H1 (cell line): ENCODE data around the gene CPNE8. TPM values are rescaled to one million over a fixed set of nuclear protein-coding genes. Genes with fewer than 3 reads are reported as not detected.

Source experiments
- CTCF ChIA-PET: fragments of 300-600 bp; sonication (Branson Sonifier 250); formaldehyde crosslinking; loops from one replicate; lab custom pipeline; 2021; ENCODE audit not compliant: partially characterized antibody; lab: Charles Lee
- POLR2A ChIA-PET: fragments of 300-600 bp; sonication (Branson Sonifier 250); formaldehyde crosslinking; loops from one replicate; lab custom pipeline; 2021; ENCODE audit warnings: inconsistent platforms; ENCODE audit not compliant: partially characterized antibody; lab: Charles Lee
- DNase-seq, 2 experiments: peaks; one replicate each; pipeline versions ENCODE4 v3.0.0 to v3.0.0-alpha.2; 2010 to 2022; ENCODE audit warnings: low spot score in 2 of 2, low read depth in 1 of 2, mixed read lengths in 1 of 2
- FAIRE-seq: peaks from 2 replicates; lab custom pipeline; 2011; peaks lifted over from hg19 to GRCh38; lab: Jason Lieb, UNC
- H2AFZ ChIP-seq: 2 replicates; pipeline ENCODE4 v1.8.1; 2012; ENCODE audit warnings: low read length, inconsistent platforms
- H2AK5ac ChIP-seq: 2 replicates; pipeline ENCODE4 v1.6.1; 2013; ENCODE audit warnings: low read depth, low read length
- H2BK120ac ChIP-seq: replicated peaks from 2 replicates; pipeline ENCODE3; 2013; ENCODE audit warnings: low read depth, low read length, inconsistent platforms
- H2BK12ac ChIP-seq: 2 replicates; pipeline ENCODE4 v1.6.1; 2013; ENCODE audit warnings: low read depth, low read length
- H2BK15ac ChIP-seq: 2 replicates; pipeline ENCODE4 v1.6.1; 2013; ENCODE audit warnings: low read length
- H2BK20ac ChIP-seq: 2 replicates; pipeline ENCODE4 v1.6.1; 2013; ENCODE audit warnings: low read length
- H2BK5ac ChIP-seq: 2 replicates; pipeline ENCODE4 v1.6.1; 2013; ENCODE audit warnings: low read depth, low read length
- H3K14ac ChIP-seq: 2 replicates; pipeline ENCODE4 v1.6.1; 2013; ENCODE audit warnings: inconsistent platforms; ENCODE audit not compliant: insufficient read length
- H3K18ac ChIP-seq: 2 replicates; pipeline ENCODE4 v1.6.1; 2013; ENCODE audit warnings: low read length; ENCODE audit errors: extremely low read depth
- H3K23ac ChIP-seq: 2 replicates; pipeline ENCODE4 v1.6.1; 2013; ENCODE audit warnings: inconsistent platforms; ENCODE audit not compliant: insufficient read length
- H3K23me2 ChIP-seq: 2 replicates; pipeline ENCODE4 v1.6.1; 2013; ENCODE audit warnings: low read depth, low read length
- H3K27ac ChIP-seq: 2 replicates; pipeline ENCODE4 v1.6.1; 2011; ENCODE audit warnings: low read depth, low read length, inconsistent platforms
- H3K27me3 ChIP-seq, 4 experiments: replicated peaks in 1 of 4; 1 replicate in 1 of 4; 2 replicates in 3 of 4; pipeline versions ENCODE4 v1.6.1 to v1.8.1; 2011 to 2013; ENCODE audit warnings: low read length in 3 of 4, mild to moderate bottlenecking in 3 of 4, inconsistent platforms in 2 of 4, mixed read lengths in 2 of 4, moderate library complexity in 1 of 4; ENCODE audit not compliant: control insufficient read depth in 3 of 4, insufficient read depth in 3 of 4; ENCODE audit errors: extremely low read depth in 1 of 4
- H3K36me3 ChIP-seq, 4 experiments: 2 replicates each; pipeline versions ENCODE4 v1.6.1 to v1.8.1; 2011 to 2013; ENCODE audit warnings: mild to moderate bottlenecking in 4 of 4, low read length in 3 of 4, moderate library complexity in 2 of 4, control low read depth in 1 of 4, inconsistent platforms in 1 of 4; ENCODE audit not compliant: insufficient read depth in 4 of 4, control insufficient read depth in 2 of 4
- H3K4ac ChIP-seq: replicated peaks from 2 replicates; pipeline ENCODE3; 2013; ENCODE audit warnings: low read length, low read depth, mixed read lengths, inconsistent platforms; ENCODE audit not compliant: insufficient read length
- H3K4me1 ChIP-seq, 4 experiments: replicated peaks in 1 of 4; 1 replicate in 1 of 4; 2 replicates in 3 of 4; pipeline versions ENCODE4 v1.6.1 to v1.8.1; 2011 to 2013; ENCODE audit warnings: low read length in 3 of 4, inconsistent platforms in 2 of 4, mixed read lengths in 1 of 4; ENCODE audit not compliant: insufficient read depth in 4 of 4, control insufficient read depth in 3 of 4
- H3K4me2 ChIP-seq, 2 experiments: 2 replicates each; pipeline versions ENCODE4 v1.6.1 to v1.8.1; 2011 to 2013; ENCODE audit warnings: low read depth in 2 of 2, low read length in 2 of 2, control low read depth in 1 of 2, inconsistent platforms in 1 of 2, mild to moderate bottlenecking in 1 of 2; ENCODE audit not compliant: insufficient read depth in 1 of 2
- H3K4me3 ChIP-seq, 4 experiments: fragments of 200-600, 300-600 bp in 1 of 4; sonication (generic), shearing (Covaris generic), sonication (Bioruptor Twin) in 1 of 4; 2 replicates each; pipeline versions ENCODE4 v1.5.1 to v1.8.1; 2011 to 2016; ENCODE audit warnings: low read length in 4 of 4, low read depth in 3 of 4, control low read depth in 2 of 4, inconsistent platforms in 2 of 4, mild to moderate bottlenecking in 2 of 4, mixed read lengths in 1 of 4, moderate library complexity in 1 of 4; ENCODE audit not compliant: insufficient read depth in 2 of 4; ENCODE audit errors: extremely low read depth in 1 of 4
- H3K56ac ChIP-seq: replicated peaks from 2 replicates; pipeline ENCODE3; 2013; ENCODE audit warnings: low read depth, mild to moderate bottlenecking, mixed read lengths, low read length, inconsistent platforms; ENCODE audit not compliant: insufficient read length
- H3K79me1 ChIP-seq: 2 replicates; pipeline ENCODE4 v1.6.1; 2013; ENCODE audit warnings: low read depth, low read length, control low read depth
- H3K79me2 ChIP-seq, 2 experiments: 2 replicates each; pipeline versions ENCODE4 v1.6.1 to v1.8.1; 2012 to 2013; ENCODE audit warnings: low read length in 2 of 2, mild to moderate bottlenecking in 2 of 2, inconsistent platforms in 1 of 2; ENCODE audit not compliant: insufficient read depth in 2 of 2, control insufficient read depth in 1 of 2
- H3K9ac ChIP-seq, 4 experiments: replicated peaks in 1 of 4; 1 replicate in 1 of 4; 2 replicates in 3 of 4; pipeline versions ENCODE4 v1.6.1 to v1.8.1; 2011 to 2013; ENCODE audit warnings: low read depth in 3 of 4, low read length in 3 of 4, control low read depth in 2 of 4, mild to moderate bottlenecking in 2 of 4, moderate library complexity in 2 of 4, inconsistent platforms in 1 of 4; ENCODE audit errors: extremely low read depth in 1 of 4
- H3K9me3 ChIP-seq, 2 experiments: 2 replicates each; pipeline versions ENCODE4 v1.6.1 to v1.8.1; 2012 to 2013; ENCODE audit warnings: mild to moderate bottlenecking in 2 of 2, moderate library complexity in 2 of 2, control low read depth in 1 of 2, inconsistent platforms in 1 of 2, low read depth in 1 of 2, low read length in 1 of 2, mixed read lengths in 1 of 2; ENCODE audit not compliant: insufficient read depth in 2 of 2
- H4K20me1 ChIP-seq, 2 experiments: replicated peaks in 1 of 2; 2 replicates each; pipeline versions ENCODE3 to v1.8.1; 2011 to 2013; ENCODE audit warnings: inconsistent platforms in 2 of 2, low read length in 2 of 2, mild to moderate bottlenecking in 1 of 2; ENCODE audit not compliant: insufficient read depth in 2 of 2, control insufficient read depth in 1 of 2
- H4K5ac ChIP-seq: 2 replicates; pipeline ENCODE4 v1.6.1; 2013; ENCODE audit warnings: low read length, low read depth, mixed read lengths, inconsistent platforms; ENCODE audit not compliant: insufficient read length
- H4K8ac ChIP-seq: 2 replicates; pipeline ENCODE4 v1.8.0; 2013; ENCODE audit warnings: mild to moderate bottlenecking, moderate library complexity, low read length, inconsistent platforms; ENCODE audit not compliant: insufficient read depth; ENCODE audit errors: extremely low read depth
- H4K91ac ChIP-seq: replicated peaks from 2 replicates; pipeline ENCODE3; 2013; ENCODE audit warnings: low read length, mixed read lengths, inconsistent platforms; ENCODE audit not compliant: insufficient read length
- BCL11A ChIP-seq, 2 experiments: IDR thresholded peaks; one replicate each; pipeline ENCODE4 v1.6.1; 2011; ENCODE audit warnings: low read depth in 2 of 2, low read length in 2 of 2, mild to moderate bottlenecking in 2 of 2
- CEBPB ChIP-seq: IDR thresholded peaks from 2 replicates; pipeline ENCODE4 v1.6.1; 2012; ENCODE audit warnings: low read depth, low read length
- RFX5 ChIP-seq: IDR thresholded peaks from 2 replicates; pipeline ENCODE4 v1.6.1; 2011; ENCODE audit warnings: low read depth, low read length, improper control_type of control experiment, borderline replicate concordance
- USF2 ChIP-seq: IDR thresholded peaks from 2 replicates; pipeline ENCODE4 v1.6.1; 2011; ENCODE audit warnings: low read length, improper control_type of control experiment
- WGBS, 2 experiments: shearing (Covaris generic) in 1 of 2; methylation state at CpG; one replicate each; pipeline versions ENCODE4 v1.1.6 to v1.1.7; 2013 to 2015; ENCODE audit warnings: low lambda C conversion rate in 2 of 2, mixed read lengths in 2 of 2, inconsistent platforms in 1 of 2, low coverage in 1 of 2, missing lambda C conversion rate in 1 of 2; ENCODE audit not compliant: insufficient replicate concordance in 2 of 2, insufficient coverage in 1 of 2, insufficient read length in 1 of 2; ENCODE audit errors: extremely low coverage in 1 of 2, missing lambda C conversion rate in 1 of 2; 5-methylcytosine and 5-hydroxymethylcytosine counted together
- polyA plus RNA-seq, 7 experiments: library from polyadenylated mRNA; depleted of rRNA in 3 of 7; stranded (reverse) in 5 of 7; unstranded in 2 of 7; fragments of >200 nt in 5 of 7; fragments of 200-250 nt in 2 of 7; gene quantifications; 1 replicate in 5 of 7; 2 replicates in 1 of 7; 4 replicates in 1 of 7; pipeline versions ENCODE4 v1.2.1 to v1.2.3, GENCODE V29; 2011 to 2013; ENCODE audit warnings: missing spikeins in 2 of 7, mixed read lengths in 2 of 7
- total RNA-seq: library from RNA; stranded (reverse); fragmentation: NEBNext Ultra II Directional; extraction: Animal tissue kit (Norgen Biotek cat#: 25700); gene quantifications from 2 replicates; pipeline ENCODE4 v1.2.1, GENCODE V29; 2021
- TF ChIP-seq, protein P1 (sequence below): IDR thresholded peaks from 2 replicates; pipeline ENCODE4 v1.6.1; 2012; ENCODE audit warnings: inconsistent platforms

Gene CPNE8
- total and polyA plus RNA-seq, 2 of the 8 experiments (the other 6 are each of a cell fraction or from before 2014, with no cell fraction given) = 2.5 to 6.8 TPM

DNA sequence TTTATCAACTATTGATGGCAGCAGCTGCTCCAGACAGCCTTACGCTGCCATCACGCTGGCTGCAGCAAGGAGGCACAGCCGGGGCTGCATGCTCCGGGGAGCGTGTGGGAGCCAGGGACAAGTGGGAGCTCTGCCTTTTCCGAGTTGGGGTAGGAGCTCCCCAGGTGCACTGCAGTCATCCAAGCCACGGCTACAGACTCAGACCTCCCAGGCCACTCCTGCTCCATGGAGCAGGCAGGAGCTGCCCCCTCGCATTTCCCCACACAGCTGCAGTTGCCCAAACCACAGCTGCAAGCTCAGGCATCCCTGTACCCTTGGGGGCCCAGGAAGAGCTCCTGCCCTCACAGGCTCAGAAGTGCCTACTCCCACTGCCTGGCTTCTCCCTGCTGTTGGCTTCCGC lies 184.7 kb downstream of the CPNE8 start:
- CTCF ChIA-PET = interaction anchor here (0.8 to 1.0 kb wide), 3 partner anchors 12 to 393 kb away, joined by 3 read pairs; no protein-coding TSS in a partner anchor
- H2BK12ac ChIP-seq = no peak overlapping the region
- no peak for FAIRE-seq

More for the DNA sequence above, 184.7 kb downstream of the CPNE8 start:
- Histone ChIP-seq H3K18ac (no peak overlapping the region), H3K4me1 (no peaks in the 10 kb centered on the region), H3K23ac (no peak overlapping the region), H2AFZ (no peak overlapping the region), H3K79me2 (no peaks in the 10 kb centered on the region), H3K4ac (no peak overlapping the region), H3K27me3 (no peaks in the 10 kb centered on the region), H2BK5ac (no peak overlapping the region), H3K36me3 (no peaks in the 10 kb centered on the region), H3K9me3 (peaks cover 0 to 4% of the 10 kb centered on the region in 2 experiments; a peak in 1 of 4 replicates), H2BK20ac (no peak overlapping the region), H4K20me1 (no peaks in the 10 kb centered on the region), H3K79me1 (no peaks in the 10 kb centered on the region), H3K4me3 (no peak overlapping the region), H2AK5ac (no peak overlapping the region), H2BK15ac (no peak overlapping the region), H4K91ac (no peak overlapping the region), H3K9ac (no peak overlapping the region; a peak in 2 of 7 replicates), H3K14ac (no peak overlapping the region), H4K5ac (no peak overlapping the region), H4K8ac (no peak overlapping the region), H3K23me2 (no peaks in the 10 kb centered on the region; the same call in 1 of the 2 replicates), H3K4me2 (no peak overlapping the region), H3K27ac (no peak overlapping the region), H2BK120ac (no peak overlapping the region), H3K56ac (no peak overlapping the region)
- DNase-seq = no peak
- TF ChIP-seq RFX5 (no peak), CEBPB (no peak), USF2 (no peak), BCL11A (IDR thresholded peaks at IDR 0.05; ENCODE audit: low read depth in 2 of 2, low read length in 2 of 2) (no peak)
- TF ChIP-seq, protein P1, sequence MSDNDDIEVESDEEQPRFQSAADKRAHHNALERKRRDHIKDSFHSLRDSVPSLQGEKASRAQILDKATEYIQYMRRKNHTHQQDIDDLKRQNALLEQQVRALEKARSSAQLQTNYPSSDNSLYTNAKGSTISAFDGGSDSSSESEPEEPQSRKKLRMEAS = no peak
- POLR2A ChIA-PET = no interaction called here
- 95% methylated on average over 9 of the region's 9 CpGs; no CpG with 5 or more reads in 1 of the 2 experiments for WGBS, 2 experiments
